IMR-90 (cell line): ENCODE data around the gene UGT1A10. TPM values are rescaled to one million over a fixed set of nuclear protein-coding genes. Genes with fewer than 3 reads are reported as not detected.

ENCODE experiments used
- ATAC-seq: fragments of 200-7000 bp; cut with Tn5 transposase; 2 replicates; pipeline ENCODE4 v1.9.1; 2020; ENCODE audit warnings: low read depth, mild to moderate bottlenecking, moderate library complexity
- BruUV-seq: library from RNA; stranded (reverse); fragments of 400-500 nt; replicated peaks from 2 replicates; lab custom pipeline; 2021; lab: Mats Ljungman, UMichigan
- CTCF ChIA-PET: fragments of 300-600 bp; formaldehyde crosslinking; extraction: SDS; loops from one replicate; lab custom pipeline; 2021; ENCODE audit warnings: antibody characterized with exemption; lab: Yijun Ruan, JAX
- POLR2A ChIA-PET: fragments of 300-600 bp; sonication (Branson Sonifier 250); formaldehyde crosslinking; loops from one replicate; lab custom pipeline; 2022; ENCODE audit warnings: antibody characterized with exemption; ENCODE audit not compliant: unreplicated experiment; lab: Charles Lee
- DNase-seq: peaks from one replicate; pipeline ENCODE4 v3.0.0; 2013
- H2AFZ ChIP-seq: replicated peaks from 2 replicates; pipeline ENCODE3; 2013; ENCODE audit warnings: low read length, mild to moderate bottlenecking; ENCODE audit not compliant: poor library complexity
- H2AK5ac ChIP-seq: 2 replicates; pipeline ENCODE4 v1.6.1; 2013; ENCODE audit warnings: low read depth, low read length, inconsistent platforms
- H2AK9ac ChIP-seq: replicated peaks from 2 replicates; pipeline ENCODE3; 2013; ENCODE audit warnings: mild to moderate bottlenecking, low read depth, low read length, moderate library complexity; ENCODE audit not compliant: poor library complexity
- H2BK120ac ChIP-seq: 2 replicates; pipeline ENCODE4 v1.6.1; 2013; ENCODE audit warnings: low read depth, low read length, inconsistent platforms
- H2BK15ac ChIP-seq: 3 replicates; pipeline ENCODE4 v1.6.1; 2013; ENCODE audit warnings: low read depth, low read length, inconsistent platforms
- H2BK20ac ChIP-seq: 2 replicates; pipeline ENCODE4 v1.6.1; 2013; ENCODE audit warnings: low read depth, mild to moderate bottlenecking, inconsistent platforms, low read length, moderate library complexity
- H2BK5ac ChIP-seq: 2 replicates; pipeline ENCODE4 v1.6.1; 2013; ENCODE audit warnings: mild to moderate bottlenecking, low read depth, low read length, inconsistent platforms; ENCODE audit not compliant: poor library complexity, severe bottlenecking
- H3K14ac ChIP-seq: replicated peaks from 2 replicates; pipeline ENCODE4 v1.6.1; 2013; ENCODE audit warnings: low read depth, low read length, inconsistent platforms
- H3K18ac ChIP-seq: 2 replicates; pipeline ENCODE4 v1.6.1; 2013; ENCODE audit warnings: low read depth, low read length, control low read depth
- H3K23ac ChIP-seq: 2 replicates; pipeline ENCODE4 v1.6.1; 2013; ENCODE audit warnings: low read depth, low read length, inconsistent platforms
- H3K27ac ChIP-seq: 2 replicates; pipeline ENCODE4 v1.5.1; 2013; ENCODE audit warnings: mild to moderate bottlenecking, control low read depth, low read length; ENCODE audit not compliant: insufficient read depth
- H3K27me3 ChIP-seq: 2 replicates; pipeline ENCODE4 v1.6.1; 2013; ENCODE audit warnings: low read length; ENCODE audit not compliant: control insufficient read depth, insufficient read depth
- H3K36me3 ChIP-seq: 2 replicates; pipeline ENCODE4 v1.6.1; 2013; ENCODE audit warnings: low read length, mixed read lengths; ENCODE audit not compliant: control insufficient read depth, insufficient read depth
- H3K4ac ChIP-seq: 2 replicates; pipeline ENCODE4 v1.6.1; 2013; ENCODE audit warnings: low read depth, low read length, inconsistent platforms
- H3K4me1 ChIP-seq: 2 replicates; pipeline ENCODE4 v1.6.1; 2013; ENCODE audit warnings: low read length, mixed read lengths; ENCODE audit not compliant: control insufficient read depth, insufficient read depth
- H3K4me2 ChIP-seq: 2 replicates; pipeline ENCODE4 v1.6.1; 2013; ENCODE audit warnings: low read depth, mild to moderate bottlenecking, control low read depth, low read length, moderate library complexity
- H3K4me3 ChIP-seq: 2 replicates; pipeline ENCODE4 v1.5.1; 2013; ENCODE audit warnings: low read depth, mild to moderate bottlenecking, control low read depth, low read length, moderate library complexity; ENCODE audit not compliant: insufficient read depth
- H3K56ac ChIP-seq: 2 replicates; pipeline ENCODE4 v1.6.1; 2013; ENCODE audit warnings: low read length, inconsistent platforms; ENCODE audit not compliant: insufficient read depth; ENCODE audit errors: extremely low read depth
- H3K79me1 ChIP-seq, 2 experiments: 2 replicates each; pipeline ENCODE4 v1.6.1; 2013; ENCODE audit warnings: low read length in 2 of 2, inconsistent platforms in 1 of 2, low read depth in 1 of 2
- H3K9ac ChIP-seq: 2 replicates; pipeline ENCODE4 v1.6.1; 2013; ENCODE audit warnings: low read depth, low read length, control low read depth
- H3K9me1 ChIP-seq: 2 replicates; pipeline ENCODE4 v1.6.1; 2013; ENCODE audit warnings: low read length, inconsistent platforms; ENCODE audit not compliant: insufficient read depth
- H3K9me3 ChIP-seq: 2 replicates; pipeline ENCODE4 v1.6.1; 2013; ENCODE audit warnings: low read length; ENCODE audit not compliant: control insufficient read depth, insufficient read depth
- H4K20me1 ChIP-seq: 2 replicates; pipeline ENCODE4 v1.6.1; 2013; ENCODE audit warnings: low read length, inconsistent platforms; ENCODE audit not compliant: insufficient read depth
- H4K5ac ChIP-seq: 2 replicates; pipeline ENCODE4 v1.6.1; 2013; ENCODE audit warnings: mild to moderate bottlenecking, low read depth, low read length, control low read depth
- H4K8ac ChIP-seq, 2 experiments: 2 replicates each; pipeline ENCODE4 v1.6.1; 2013; ENCODE audit warnings: low read depth in 2 of 2, low read length in 2 of 2, control low read depth in 1 of 2, inconsistent platforms in 1 of 2
- H4K91ac ChIP-seq: 2 replicates; pipeline ENCODE4 v1.6.1; 2013; ENCODE audit warnings: low read depth, low read length, inconsistent platforms; ENCODE audit not compliant: insufficient read depth
- CTCF ChIP-seq: conservative IDR thresholded peaks from 2 replicates; pipeline ENCODE4 v1.5.1; 2012; ENCODE audit warnings: mild to moderate bottlenecking, low read depth, low read length, improper control_type of control experiment
- dilution Hi-C: fragments of 300-500 bp; cut with HindIII; formaldehyde crosslinking; loops from one replicate; pipeline ENCODE4 v1.14.3; 2018; ENCODE audit warnings: low sequenced_read_pairs; ENCODE audit not compliant: unreplicated experiment
- in situ Hi-C: fragments of 300-500 bp; cut with MboI; formaldehyde crosslinking; loops from 3 replicates; pipeline ENCODE4 v1.14.3; 2019; ENCODE audit warnings: low sequenced_read_pairs, inconsistent platforms, mixed read lengths
- intact Hi-C: fragments of 100-400 bp; cut with micrococcal nuclease; formaldehyde crosslinking; loops from 2 replicates; pipeline ENCODE4 v1.10.0; 2022
- polyA plus RNA-seq, 3 experiments: library from polyadenylated mRNA; depleted of rRNA; stranded (reverse); fragments of >200 nt; gene quantifications; 2 replicates each; pipeline ENCODE4 v1.2.3, GENCODE V29; 2012; ENCODE audit warnings: low replicate concordance in 1 of 3
- total RNA-seq: library from RNA; depleted of rRNA; stranded (reverse); fragments of >200 nt; gene quantifications from 2 replicates; pipeline ENCODE4 v1.2.3, GENCODE V29; 2012

UGT1A10 gene
- total and polyA plus RNA-seq, 2 of the 4 experiments (the other 2 are of a cell fraction) = not detected

GRCh38 chr2:233658610-233659009 lies 22.4 kb downstream of the UGT1A10 start:
- CTCF ChIA-PET = no interaction called here
- dilution Hi-C loops (no loop called here), intact Hi-C loops (no loop called here), in situ Hi-C loops (no loop called here)
- H3K9ac ChIP-seq = no peak overlapping the region
- no peak overlapping the region for H4K91ac ChIP-seq
- no peaks in the 10 kb centered on the region for H3K79me1 ChIP-seq
- POLR2A ChIA-PET = no interaction called here
- no peak overlapping the region for H2BK120ac ChIP-seq
- H3K27ac ChIP-seq = no peak overlapping the region
- no peak overlapping the region for H4K8ac ChIP-seq
- no peak overlapping the region for H3K23ac ChIP-seq
- H2BK20ac ChIP-seq = no peak overlapping the region
- H3K18ac ChIP-seq = no peak overlapping the region
- H3K27me3 ChIP-seq = no peaks in the 10 kb centered on the region; the same call in 1 of the 2 replicates
- no TSS peak for BruUV-seq
- H3K4me3 ChIP-seq = no peak overlapping the region
- no peaks in the 10 kb centered on the region for H3K9me3 ChIP-seq
- no peaks in the 10 kb centered on the region for H3K4me1 ChIP-seq
- no peak overlapping the region for H2AK9ac ChIP-seq
- ATAC-seq (no peak), DNase-seq (no peak)
- H3K14ac ChIP-seq = no peak overlapping the region
- H2BK5ac ChIP-seq = no peak overlapping the region
- no peak overlapping the region for H2AK5ac ChIP-seq
- H4K20me1 ChIP-seq = no peaks in the 10 kb centered on the region
- H3K4me2 ChIP-seq = no peak overlapping the region
- no peak overlapping the region for H3K56ac ChIP-seq
- no peak overlapping the region for H3K4ac ChIP-seq
- no peaks in the 10 kb centered on the region for H3K36me3 ChIP-seq
- H3K9me1 ChIP-seq = no peaks in the 10 kb centered on the region
- TF ChIP-seq CTCF = no peak
- H2AFZ ChIP-seq = no peak overlapping the region
- H2BK15ac ChIP-seq = no peak overlapping the region
- H4K5ac ChIP-seq = no peak overlapping the region
